ENCODE results near the gene SPTB.

SPTB gene

DNA sequence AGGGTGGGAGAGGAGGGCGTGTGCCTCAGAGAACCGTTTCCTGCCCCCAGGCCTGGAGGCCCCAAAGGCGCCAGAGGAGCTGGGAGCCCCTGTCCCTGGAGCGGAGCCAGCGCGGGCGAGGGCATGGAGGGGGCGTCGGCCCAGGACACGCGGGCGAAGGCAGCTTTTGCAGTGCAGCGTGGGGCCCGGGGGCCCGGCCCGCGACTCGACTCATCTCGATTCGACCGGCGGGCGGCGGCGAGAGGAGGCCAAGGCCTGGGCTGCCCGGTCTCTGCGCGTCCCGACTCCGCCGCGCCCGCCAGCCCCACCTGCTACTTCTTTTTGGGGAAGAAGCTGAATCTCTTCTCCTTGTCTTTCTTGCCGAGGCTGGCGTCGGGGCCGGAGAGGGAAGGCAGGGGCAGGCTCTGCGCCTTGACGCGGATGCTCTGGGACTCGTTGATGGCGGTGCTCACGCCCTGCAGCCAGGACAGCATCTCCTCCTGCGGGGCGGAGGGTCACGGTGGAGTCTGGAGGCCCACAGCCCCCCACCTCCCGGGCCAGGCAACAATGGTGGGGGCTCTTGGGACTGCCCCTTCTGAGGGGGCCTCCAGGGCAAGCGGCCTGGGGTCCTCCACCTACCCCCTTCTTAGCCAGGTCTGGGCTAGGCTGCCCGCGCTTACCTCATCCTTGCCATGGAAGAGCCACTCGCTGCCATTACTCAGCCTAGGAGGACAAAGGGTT lies 130.6 kb downstream of the SPTB start:
- WGBS, 2 experiments (ENCODE audit: insufficient coverage in 2 of 2): 96 to 97% methylated on average over 40 to 50 of the region's 51 CpGs
- H3K4me1 ChIP-seq (ENCODE audit: control insufficient read depth, insufficient read depth, low read length, poor library complexity, severe bottlenecking): peaks cover 9% of the 10 kb centered on the region

DNA sequence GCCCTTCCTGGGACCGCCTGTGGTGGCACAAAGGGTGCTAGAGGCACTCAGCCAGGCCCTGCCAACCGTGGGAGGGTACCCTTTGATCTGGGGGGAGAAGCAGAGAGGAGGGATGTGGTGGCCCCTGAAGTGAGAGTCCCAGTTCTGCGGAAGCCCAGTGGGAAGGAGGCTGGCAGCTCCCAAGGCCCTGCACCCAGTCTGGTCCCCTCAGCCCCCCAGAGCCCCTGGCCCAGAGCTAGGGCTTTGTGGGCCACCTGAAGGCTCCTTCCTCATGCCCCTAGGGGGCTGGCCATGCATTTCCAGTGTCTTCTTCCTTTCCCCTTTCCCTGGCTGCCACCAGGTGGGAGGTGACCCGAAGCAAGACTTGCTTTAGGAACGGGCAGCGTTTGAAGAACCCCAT lies 131.2 kb downstream of the SPTB start:
- Histone ChIP-seq H3K27ac (ENCODE audit: low read depth, low read length, severe bottlenecking) (no peak overlapping the region), H3K4me1 (ENCODE audit: control insufficient read depth, insufficient read depth, low read length, poor library complexity, severe bottlenecking) (peaks cover 9% of the 10 kb centered on the region), H3K9me3 (ENCODE audit: control insufficient read depth, low read length) (no peaks in the 10 kb centered on the region), H3K4me3 (ENCODE audit: extremely low read depth, insufficient read depth, low read length, poor library complexity, severe bottlenecking) (no peak overlapping the region), H3K36me3 (ENCODE audit: control insufficient read depth, insufficient read depth, low read length) (peaks cover 58% of the 10 kb centered on the region)
- 90 to 100% methylated on average over 3 to 4 of the region's 6 CpGs for WGBS, 2 experiments (ENCODE audit: insufficient coverage in 2 of 2)

More for the DNA sequence above, 130.6 kb downstream of the SPTB start:
- Histone ChIP-seq H3K4me3 (ENCODE audit: extremely low read depth, insufficient read depth, low read length, poor library complexity, severe bottlenecking) (no peak overlapping the region), H3K27ac (ENCODE audit: low read depth, low read length, severe bottlenecking) (no peak overlapping the region), H3K9me3 (ENCODE audit: control insufficient read depth, low read length) (no peaks in the 10 kb centered on the region), H3K36me3 (ENCODE audit: control insufficient read depth, insufficient read depth, low read length) (peaks cover 51% of the 10 kb centered on the region)

DNA sequence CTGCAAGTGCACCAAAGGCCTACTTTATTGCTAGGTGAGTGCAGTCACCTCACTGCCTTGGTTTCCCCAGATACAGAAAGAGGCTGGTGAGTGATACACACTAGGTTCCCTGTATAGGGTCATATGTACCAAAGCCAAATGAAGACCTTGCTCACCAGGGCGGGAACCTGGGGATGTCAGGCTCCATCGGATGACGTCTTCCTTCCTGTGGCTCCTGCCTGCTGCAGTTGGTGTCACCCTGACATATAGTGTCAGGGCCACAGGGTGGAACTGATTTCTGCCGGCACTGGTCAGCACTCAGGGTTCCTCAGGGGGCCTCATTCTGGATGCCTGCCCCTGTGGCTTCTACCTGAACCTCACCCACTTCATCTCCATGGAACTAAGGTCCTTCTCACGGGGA lies 132.4 kb downstream of the SPTB start:
- H3K36me3 ChIP-seq (ENCODE audit: control insufficient read depth, insufficient read depth, low read length): peaks cover 70% of the 10 kb centered on the region
- H3K9me3 ChIP-seq (ENCODE audit: control insufficient read depth, low read length): no peaks in the 10 kb centered on the region
- no peak overlapping the region for H3K27ac ChIP-seq (ENCODE audit: low read depth, low read length, severe bottlenecking)
- 96% methylated on average over 5 of the region's 5 CpGs for WGBS, 2 experiments (ENCODE audit: insufficient coverage in 2 of 2)
- H3K4me1 ChIP-seq (ENCODE audit: control insufficient read depth, insufficient read depth, low read length, poor library complexity, severe bottlenecking): peaks cover 9% of the 10 kb centered on the region
- H3K4me3 ChIP-seq (ENCODE audit: extremely low read depth, insufficient read depth, low read length, poor library complexity, severe bottlenecking): no peak overlapping the region

- H3K4me3 ChIP-seq (ENCODE audit: extremely low read depth, insufficient read depth, low read length, poor library complexity, severe bottlenecking): no peak overlapping the region
- H3K27ac ChIP-seq (ENCODE audit: low read depth, low read length, severe bottlenecking): no peak overlapping the region
- H3K36me3 ChIP-seq (ENCODE audit: control insufficient read depth, insufficient read depth, low read length): peaks cover 77% of the 10 kb centered on the region
- H3K9me3 ChIP-seq (ENCODE audit: control insufficient read depth, low read length): no peaks in the 10 kb centered on the region
- peaks cover 9% of the 10 kb centered on the region for H3K4me1 ChIP-seq (ENCODE audit: control insufficient read depth, insufficient read depth, low read length, poor library complexity, severe bottlenecking)
- WGBS, 2 experiments (ENCODE audit: insufficient coverage in 2 of 2): 81 to 94% methylated on average over 5 to 7 of the region's 12 CpGs
These were observed 133.1 kb downstream of the SPTB start for GRCh38 chr14:64746298-64747250.

GRCh38 chr14:64745511-64746091 lies 134.1 kb downstream of the SPTB start:
- WGBS, 2 experiments (ENCODE audit: insufficient coverage in 2 of 2): 78 to 87% methylated on average over 4 to 7 of the region's 8 CpGs
- H3K27ac ChIP-seq (ENCODE audit: low read depth, low read length, severe bottlenecking): peak overlapping the region; percentile 59

DNA sequence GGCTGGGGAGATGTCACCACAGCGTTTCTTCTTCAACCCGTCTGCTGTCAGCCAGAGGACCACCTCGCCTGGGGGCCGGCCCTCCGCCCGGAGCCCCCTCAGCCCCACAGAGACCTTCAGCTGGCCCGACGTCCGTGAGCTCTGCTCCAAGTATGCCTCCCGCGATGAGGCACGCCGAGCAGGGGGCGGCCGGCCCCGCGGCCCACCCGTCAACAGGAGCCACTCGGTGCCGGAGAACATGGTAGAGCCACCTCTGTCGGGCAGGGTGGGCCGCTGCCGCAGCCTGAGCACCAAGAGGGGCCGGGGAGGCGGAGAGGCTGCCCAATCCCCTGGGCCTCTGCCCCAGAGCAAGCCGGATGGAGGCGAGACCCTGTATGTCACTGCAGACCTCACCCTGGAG lies 136.6 kb downstream of the SPTB start:
- Histone ChIP-seq H3K4me1 (ENCODE audit: control insufficient read depth, insufficient read depth, low read length, poor library complexity, severe bottlenecking) (peaks cover 9% of the 10 kb centered on the region), H3K4me3 (ENCODE audit: extremely low read depth, insufficient read depth, low read length, poor library complexity, severe bottlenecking) (no peak overlapping the region), H3K27ac (ENCODE audit: low read depth, low read length, severe bottlenecking) (no peak overlapping the region), H3K36me3 (ENCODE audit: control insufficient read depth, insufficient read depth, low read length) (peaks cover 92% of the 10 kb centered on the region), H3K9me3 (ENCODE audit: control insufficient read depth, low read length) (no peaks in the 10 kb centered on the region)
- WGBS, 2 experiments (ENCODE audit: insufficient coverage in 2 of 2): 95 to 96% methylated on average over 25 to 27 of the region's 27 CpGs

More at GRCh38 chr14:64745511-64746091, 134.1 kb downstream of the SPTB start:
- no peaks in the 10 kb centered on the region for H3K9me3 ChIP-seq (ENCODE audit: control insufficient read depth, low read length)
- peaks cover 87% of the 10 kb centered on the region for H3K36me3 ChIP-seq (ENCODE audit: control insufficient read depth, insufficient read depth, low read length)
- peaks cover 9% of the 10 kb centered on the region for H3K4me1 ChIP-seq (ENCODE audit: control insufficient read depth, insufficient read depth, low read length, poor library complexity, severe bottlenecking)
- H3K4me3 ChIP-seq (ENCODE audit: extremely low read depth, insufficient read depth, low read length, poor library complexity, severe bottlenecking): no peak overlapping the region

- 96 to 97% methylated on average over 15 of the region's 15 CpGs for WGBS, 2 experiments (ENCODE audit: insufficient coverage in 2 of 2)
- Histone ChIP-seq H3K36me3 (ENCODE audit: control insufficient read depth, insufficient read depth, low read length) (peaks cover 96% of the 10 kb centered on the region), H3K4me1 (ENCODE audit: control insufficient read depth, insufficient read depth, low read length, poor library complexity, severe bottlenecking) (peaks cover 9% of the 10 kb centered on the region), H3K9me3 (ENCODE audit: control insufficient read depth, low read length) (no peaks in the 10 kb centered on the region), H3K4me3 (ENCODE audit: extremely low read depth, insufficient read depth, low read length, poor library complexity, severe bottlenecking) (no peak overlapping the region), H3K27ac (ENCODE audit: low read depth, low read length, severe bottlenecking) (no peak overlapping the region)
These were observed 137.7 kb downstream of the SPTB start for GRCh38 chr14:64741961-64742360.

DNA sequence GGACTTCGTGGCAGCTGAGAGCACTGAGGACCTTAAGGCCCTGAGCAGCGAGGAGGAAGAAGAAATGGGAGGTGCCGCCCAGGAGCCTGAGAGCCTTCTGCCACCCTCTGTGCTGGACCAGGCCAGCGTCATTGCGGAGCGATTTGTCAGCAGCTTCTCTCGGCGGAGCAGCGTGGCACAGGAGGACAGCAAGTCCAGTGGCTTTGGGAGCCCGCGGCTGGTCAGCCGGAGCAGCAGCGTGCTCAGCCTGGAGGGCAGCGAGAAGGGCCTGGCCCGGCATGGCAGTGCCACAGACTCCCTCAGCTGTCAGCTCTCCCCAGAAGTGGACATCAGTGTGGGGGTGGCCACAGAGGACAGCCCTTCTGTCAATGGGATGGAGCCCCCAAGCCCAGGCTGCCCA lies 138.5 kb downstream of the SPTB start:
- Histone ChIP-seq H3K36me3 (ENCODE audit: control insufficient read depth, insufficient read depth, low read length) (peaks cover 96% of the 10 kb centered on the region), H3K4me1 (ENCODE audit: control insufficient read depth, insufficient read depth, low read length, poor library complexity, severe bottlenecking) (peaks cover 9% of the 10 kb centered on the region), H3K27ac (ENCODE audit: low read depth, low read length, severe bottlenecking) (no peak overlapping the region), H3K9me3 (ENCODE audit: control insufficient read depth, low read length) (no peaks in the 10 kb centered on the region), H3K4me3 (ENCODE audit: extremely low read depth, insufficient read depth, low read length, poor library complexity, severe bottlenecking) (no peak overlapping the region)
- WGBS, 2 experiments (ENCODE audit: insufficient coverage in 2 of 2): 95 to 96% methylated on average over 11 to 15 of the region's 15 CpGs

GRCh38 chr14:64738281-64738804 lies 141.4 kb downstream of the SPTB start:
- H3K36me3 ChIP-seq (ENCODE audit: control insufficient read depth, insufficient read depth, low read length): peaks cover 96% of the 10 kb centered on the region
- H3K4me1 ChIP-seq (ENCODE audit: control insufficient read depth, insufficient read depth, low read length, poor library complexity, severe bottlenecking): no peaks in the 10 kb centered on the region
- H3K4me3 ChIP-seq (ENCODE audit: extremely low read depth, insufficient read depth, low read length, poor library complexity, severe bottlenecking): no peak overlapping the region
- H3K9me3 ChIP-seq (ENCODE audit: control insufficient read depth, low read length): no peaks in the 10 kb centered on the region
- 93 to 95% methylated on average over 6 to 8 of the region's 9 CpGs for WGBS, 2 experiments (ENCODE audit: insufficient coverage in 2 of 2)
- no peak overlapping the region for H3K27ac ChIP-seq (ENCODE audit: low read depth, low read length, severe bottlenecking)

DNA sequence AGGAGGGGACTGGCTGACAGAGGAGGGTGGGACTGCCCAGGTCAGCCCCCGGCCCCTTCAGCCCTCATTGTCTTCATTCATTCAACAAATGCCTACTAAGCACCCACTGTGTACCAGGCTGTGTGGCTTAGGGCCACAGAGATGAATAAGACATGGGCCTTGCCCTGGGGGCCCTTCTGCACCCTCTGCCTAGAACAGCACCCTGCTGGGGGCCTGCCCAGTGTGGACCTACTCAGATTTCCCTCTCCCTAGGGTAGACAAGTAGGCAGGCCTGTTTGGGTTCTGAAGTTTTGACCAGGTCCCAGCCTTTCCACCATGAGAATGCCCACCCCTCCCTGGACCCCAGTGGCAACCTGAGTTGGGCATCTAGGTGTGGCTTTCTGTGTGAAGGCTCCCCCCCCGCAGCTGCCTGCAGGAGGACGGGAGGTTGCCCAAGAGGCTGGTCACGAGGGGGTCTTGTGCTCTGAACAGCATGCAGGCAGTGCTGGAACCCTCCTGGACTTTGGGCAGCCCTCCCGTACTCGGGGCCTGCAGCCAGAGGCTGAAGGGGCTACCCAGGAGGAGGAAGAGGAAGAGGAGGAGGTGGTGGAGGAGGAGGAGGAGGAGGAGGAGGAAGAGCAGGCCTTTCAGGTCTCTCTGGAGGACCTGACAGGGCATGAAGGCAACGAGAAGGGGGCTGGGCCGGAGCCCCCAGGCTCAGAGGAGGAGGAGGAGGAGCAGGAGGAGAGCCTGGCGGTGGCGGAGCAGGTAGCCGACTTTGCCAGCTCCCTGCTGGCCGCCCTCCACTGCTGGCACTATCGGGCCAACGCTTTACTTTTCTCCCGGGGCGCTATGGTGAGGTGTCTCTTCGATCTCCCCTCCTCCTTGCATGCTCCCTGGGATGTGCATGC lies 142.1 kb downstream of the SPTB start:
- no peaks in the 10 kb centered on the region for H3K4me1 ChIP-seq (ENCODE audit: control insufficient read depth, insufficient read depth, low read length, poor library complexity, severe bottlenecking)
- H3K27ac ChIP-seq (ENCODE audit: low read depth, low read length, severe bottlenecking): no peak overlapping the region
- peaks cover 96% of the 10 kb centered on the region for H3K36me3 ChIP-seq (ENCODE audit: control insufficient read depth, insufficient read depth, low read length)
- 96% methylated on average over 10 to 13 of the region's 17 CpGs for WGBS, 2 experiments (ENCODE audit: insufficient coverage in 2 of 2)
- no peak overlapping the region for H3K4me3 ChIP-seq (ENCODE audit: extremely low read depth, insufficient read depth, low read length, poor library complexity, severe bottlenecking)
- no peaks in the 10 kb centered on the region for H3K9me3 ChIP-seq (ENCODE audit: control insufficient read depth, low read length)

Measured in mesodermal cell (in vitro differentiated cells).